ENCODE data around the gene ALG12. TPM values are rescaled to one million over a fixed set of nuclear protein-coding genes. Genes with fewer than 3 reads are reported as not detected.

ALG12 gene
- total and polyA plus RNA-seq, 2 of the 13 experiments (the other 11 are each of a cell fraction or from before 2014, with no cell fraction given): 7.8 to 15.8 TPM

DNA sequence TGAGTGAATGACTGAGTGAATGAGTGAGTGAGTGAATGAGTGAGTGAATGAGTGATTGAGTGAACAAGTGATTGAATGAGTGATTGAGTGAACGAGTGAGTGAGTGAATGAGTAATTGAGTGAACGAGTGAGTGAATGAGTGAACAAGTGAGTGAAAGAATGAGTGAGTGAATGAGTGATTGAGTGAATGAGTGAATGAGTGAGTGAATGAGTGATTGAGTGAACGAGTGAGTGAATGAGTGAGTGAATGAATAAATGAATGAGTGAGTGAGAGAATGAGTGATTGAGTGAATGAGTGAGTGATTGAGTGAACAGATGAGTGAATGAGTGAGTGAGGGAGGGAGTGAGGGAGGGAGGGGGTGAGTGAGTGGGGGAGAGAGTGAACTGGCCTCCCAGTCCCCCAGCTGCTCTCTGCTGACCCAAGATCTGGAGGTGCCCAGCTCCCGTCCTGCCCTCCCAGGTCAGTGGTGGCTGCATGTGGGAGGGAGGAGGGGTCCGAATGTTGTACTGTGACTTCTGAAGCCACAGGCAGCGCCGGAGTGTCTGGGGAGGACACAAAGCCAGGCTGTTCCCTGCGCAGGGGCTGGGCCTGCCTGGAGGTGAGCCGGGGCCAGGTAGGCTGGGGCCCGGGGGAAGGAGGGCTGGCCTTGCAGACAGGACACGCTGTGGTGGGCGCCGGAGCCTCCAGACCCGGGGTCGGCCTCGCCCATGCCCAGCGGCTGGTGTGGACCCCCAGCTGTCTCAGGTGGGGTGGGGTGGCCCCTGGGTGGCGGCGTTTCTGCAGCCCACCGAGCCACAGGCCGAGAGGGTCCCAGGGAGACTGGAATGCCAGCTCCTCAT, 24.5 kb upstream of the ALG12 start (continued):
- TF ChIP-seq, protein P1, sequence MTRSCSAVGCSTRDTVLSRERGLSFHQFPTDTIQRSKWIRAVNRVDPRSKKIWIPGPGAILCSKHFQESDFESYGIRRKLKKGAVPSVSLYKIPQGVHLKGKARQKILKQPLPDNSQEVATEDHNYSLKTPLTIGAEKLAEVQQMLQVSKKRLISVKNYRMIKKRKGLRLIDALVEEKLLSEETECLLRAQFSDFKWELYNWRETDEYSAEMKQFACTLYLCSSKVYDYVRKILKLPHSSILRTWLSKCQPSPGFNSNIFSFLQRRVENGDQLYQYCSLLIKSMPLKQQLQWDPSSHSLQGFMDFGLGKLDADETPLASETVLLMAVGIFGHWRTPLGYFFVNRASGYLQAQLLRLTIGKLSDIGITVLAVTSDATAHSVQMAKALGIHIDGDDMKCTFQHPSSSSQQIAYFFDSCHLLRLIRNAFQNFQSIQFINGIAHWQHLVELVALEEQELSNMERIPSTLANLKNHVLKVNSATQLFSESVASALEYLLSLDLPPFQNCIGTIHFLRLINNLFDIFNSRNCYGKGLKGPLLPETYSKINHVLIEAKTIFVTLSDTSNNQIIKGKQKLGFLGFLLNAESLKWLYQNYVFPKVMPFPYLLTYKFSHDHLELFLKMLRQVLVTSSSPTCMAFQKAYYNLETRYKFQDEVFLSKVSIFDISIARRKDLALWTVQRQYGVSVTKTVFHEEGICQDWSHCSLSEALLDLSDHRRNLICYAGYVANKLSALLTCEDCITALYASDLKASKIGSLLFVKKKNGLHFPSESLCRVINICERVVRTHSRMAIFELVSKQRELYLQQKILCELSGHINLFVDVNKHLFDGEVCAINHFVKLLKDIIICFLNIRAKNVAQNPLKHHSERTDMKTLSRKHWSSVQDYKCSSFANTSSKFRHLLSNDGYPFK (CRISPR knock-in tag; IDR thresholded peaks at IDR 0.05; ENCODE audit: borderline replicate concordance): peak; percentile 46; the same call in 1 of the 2 replicates
- TF ChIP-seq ZFP41 (CRISPR knock-in tag; IDR thresholded peaks at IDR 0.05; ENCODE audit: borderline replicate concordance): 0 out of 2 replicates have a peak, but pooled peaks have one; percentile 60
- TF ChIP-seq, protein P2, sequence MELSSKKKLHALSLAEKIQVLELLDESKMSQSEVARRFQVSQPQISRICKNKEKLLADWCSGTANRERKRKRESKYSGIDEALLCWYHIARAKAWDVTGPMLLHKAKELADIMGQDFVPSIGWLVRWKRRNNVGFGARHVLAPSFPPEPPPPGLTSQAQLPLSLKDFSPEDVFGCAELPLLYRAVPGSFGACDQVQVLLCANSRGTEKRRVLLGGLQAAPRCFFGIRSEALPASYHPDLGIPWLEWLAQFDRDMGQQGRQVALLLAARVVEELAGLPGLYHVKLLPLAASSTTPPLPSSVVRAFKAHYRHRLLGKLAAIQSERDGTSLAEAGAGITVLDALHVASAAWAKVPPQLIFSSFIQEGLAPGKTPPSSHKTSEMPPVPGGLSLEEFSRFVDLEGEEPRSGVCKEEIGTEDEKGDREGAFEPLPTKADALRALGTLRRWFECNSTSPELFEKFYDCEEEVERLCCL (CRISPR knock-in tag; IDR thresholded peaks at IDR 0.05; ENCODE audit: borderline replicate concordance): no peak
- TF ChIP-seq, protein P3, sequence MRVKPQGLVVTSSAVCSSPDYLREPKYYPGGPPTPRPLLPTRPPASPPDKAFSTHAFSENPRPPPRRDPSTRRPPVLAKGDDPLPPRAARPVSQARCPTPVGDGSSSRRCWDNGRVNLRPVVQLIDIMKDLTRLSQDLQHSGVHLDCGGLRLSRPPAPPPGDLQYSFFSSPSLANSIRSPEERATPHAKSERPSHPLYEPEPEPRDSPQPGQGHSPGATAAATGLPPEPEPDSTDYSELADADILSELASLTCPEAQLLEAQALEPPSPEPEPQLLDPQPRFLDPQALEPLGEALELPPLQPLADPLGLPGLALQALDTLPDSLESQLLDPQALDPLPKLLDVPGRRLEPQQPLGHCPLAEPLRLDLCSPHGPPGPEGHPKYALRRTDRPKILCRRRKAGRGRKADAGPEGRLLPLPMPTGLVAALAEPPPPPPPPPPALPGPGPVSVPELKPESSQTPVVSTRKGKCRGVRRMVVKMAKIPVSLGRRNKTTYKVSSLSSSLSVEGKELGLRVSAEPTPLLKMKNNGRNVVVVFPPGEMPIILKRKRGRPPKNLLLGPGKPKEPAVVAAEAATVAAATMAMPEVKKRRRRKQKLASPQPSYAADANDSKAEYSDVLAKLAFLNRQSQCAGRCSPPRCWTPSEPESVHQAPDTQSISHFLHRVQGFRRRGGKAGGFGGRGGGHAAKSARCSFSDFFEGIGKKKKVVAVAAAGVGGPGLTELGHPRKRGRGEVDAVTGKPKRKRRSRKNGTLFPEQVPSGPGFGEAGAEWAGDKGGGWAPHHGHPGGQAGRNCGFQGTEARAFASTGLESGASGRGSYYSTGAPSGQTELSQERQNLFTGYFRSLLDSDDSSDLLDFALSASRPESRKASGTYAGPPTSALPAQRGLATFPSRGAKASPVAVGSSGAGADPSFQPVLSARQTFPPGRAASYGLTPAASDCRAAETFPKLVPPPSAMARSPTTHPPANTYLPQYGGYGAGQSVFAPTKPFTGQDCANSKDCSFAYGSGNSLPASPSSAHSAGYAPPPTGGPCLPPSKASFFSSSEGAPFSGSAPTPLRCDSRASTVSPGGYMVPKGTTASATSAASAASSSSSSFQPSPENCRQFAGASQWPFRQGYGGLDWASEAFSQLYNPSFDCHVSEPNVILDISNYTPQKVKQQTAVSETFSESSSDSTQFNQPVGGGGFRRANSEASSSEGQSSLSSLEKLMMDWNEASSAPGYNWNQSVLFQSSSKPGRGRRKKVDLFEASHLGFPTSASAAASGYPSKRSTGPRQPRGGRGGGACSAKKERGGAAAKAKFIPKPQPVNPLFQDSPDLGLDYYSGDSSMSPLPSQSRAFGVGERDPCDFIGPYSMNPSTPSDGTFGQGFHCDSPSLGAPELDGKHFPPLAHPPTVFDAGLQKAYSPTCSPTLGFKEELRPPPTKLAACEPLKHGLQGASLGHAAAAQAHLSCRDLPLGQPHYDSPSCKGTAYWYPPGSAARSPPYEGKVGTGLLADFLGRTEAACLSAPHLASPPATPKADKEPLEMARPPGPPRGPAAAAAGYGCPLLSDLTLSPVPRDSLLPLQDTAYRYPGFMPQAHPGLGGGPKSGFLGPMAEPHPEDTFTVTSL (CRISPR knock-in tag; IDR thresholded peaks at IDR 0.05; ENCODE audit: borderline replicate concordance): no peak
- TF ChIP-seq HOXD1 (CRISPR knock-in tag; IDR thresholded peaks at IDR 0.05): no peak
- TF ChIP-seq, protein P4, sequence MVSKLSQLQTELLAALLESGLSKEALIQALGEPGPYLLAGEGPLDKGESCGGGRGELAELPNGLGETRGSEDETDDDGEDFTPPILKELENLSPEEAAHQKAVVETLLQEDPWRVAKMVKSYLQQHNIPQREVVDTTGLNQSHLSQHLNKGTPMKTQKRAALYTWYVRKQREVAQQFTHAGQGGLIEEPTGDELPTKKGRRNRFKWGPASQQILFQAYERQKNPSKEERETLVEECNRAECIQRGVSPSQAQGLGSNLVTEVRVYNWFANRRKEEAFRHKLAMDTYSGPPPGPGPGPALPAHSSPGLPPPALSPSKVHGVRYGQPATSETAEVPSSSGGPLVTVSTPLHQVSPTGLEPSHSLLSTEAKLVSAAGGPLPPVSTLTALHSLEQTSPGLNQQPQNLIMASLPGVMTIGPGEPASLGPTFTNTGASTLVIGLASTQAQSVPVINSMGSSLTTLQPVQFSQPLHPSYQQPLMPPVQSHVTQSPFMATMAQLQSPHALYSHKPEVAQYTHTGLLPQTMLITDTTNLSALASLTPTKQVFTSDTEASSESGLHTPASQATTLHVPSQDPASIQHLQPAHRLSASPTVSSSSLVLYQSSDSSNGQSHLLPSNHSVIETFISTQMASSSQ (IDR thresholded peaks at IDR 0.05; ENCODE audit: low read depth): no peak
- TF ChIP-seq, protein P4 (CRISPR knock-in tag; IDR thresholded peaks at IDR 0.05; ENCODE audit: borderline replicate concordance): peak; percentile 50; the same call in 1 of the 2 replicates
- no peak for TF ChIP-seq ZNF883 (CRISPR knock-in tag; IDR thresholded peaks at IDR 0.05; ENCODE audit: not compliant biosample characterization)
- TF ChIP-seq ZFP1 (CRISPR knock-in tag; IDR thresholded peaks at IDR 0.05): no peak
- TF ChIP-seq FOXA3 (CRISPR knock-in tag; IDR thresholded peaks at IDR 0.05): peak; percentile 24; the same call in 1 of the 2 replicates
